ENCODE results near the gene RADIL. TPM values are rescaled to one million over a fixed set of nuclear protein-coding genes. Genes with fewer than 3 reads are reported as not detected.

Gene RADIL
- total RNA-seq, 4 donors from 2014 or later: 0.80 to 6.2 (median 1.7) TPM

DNA sequence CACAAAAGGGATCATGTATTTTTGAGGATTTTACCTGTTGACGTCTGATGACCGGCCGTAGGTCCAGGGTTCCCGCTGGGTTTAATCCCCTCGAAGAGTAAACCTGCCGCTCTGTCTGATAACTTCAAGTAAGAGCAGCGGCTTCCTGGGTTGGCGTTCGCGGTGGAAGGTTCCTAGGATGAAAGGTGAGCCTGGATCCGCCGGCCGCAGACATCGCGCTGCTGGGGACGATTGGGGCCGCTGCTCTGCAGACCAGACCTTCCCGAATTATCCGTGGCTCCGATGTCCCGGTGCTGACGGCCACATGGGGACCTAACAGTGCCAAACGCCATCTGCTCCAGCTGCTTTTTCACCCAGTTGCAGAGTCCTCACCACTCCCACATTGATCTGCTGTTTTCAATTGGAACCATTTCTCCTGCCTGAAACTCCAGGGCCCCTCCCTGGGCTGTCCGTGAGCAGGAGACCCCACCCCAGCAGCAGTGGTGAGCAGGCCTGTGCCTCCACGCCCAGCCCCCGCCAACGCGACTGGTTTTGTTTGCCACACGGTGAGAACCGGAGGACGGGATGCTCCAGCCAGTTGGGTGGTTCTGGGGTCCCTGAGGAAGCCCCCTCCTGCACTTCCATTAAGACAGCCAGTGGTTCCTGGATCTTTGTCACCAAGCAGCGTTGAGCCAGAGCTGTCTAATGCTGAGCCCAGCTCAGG, 120.3 kb downstream of the RADIL start:
- in situ Hi-C loops (cut with MboI; ENCODE audit: low pct_ligation_motif_present in 1 of 4, low pct_unique_long_range_greater_than_20kb in 1 of 4, low sequenced_read_pairs in 3 of 4): loop anchor here in 2 of 4 donors (25.0 kb wide), 1 partner anchor 151 kb away; no protein-coding TSS in a partner anchor

DNA sequence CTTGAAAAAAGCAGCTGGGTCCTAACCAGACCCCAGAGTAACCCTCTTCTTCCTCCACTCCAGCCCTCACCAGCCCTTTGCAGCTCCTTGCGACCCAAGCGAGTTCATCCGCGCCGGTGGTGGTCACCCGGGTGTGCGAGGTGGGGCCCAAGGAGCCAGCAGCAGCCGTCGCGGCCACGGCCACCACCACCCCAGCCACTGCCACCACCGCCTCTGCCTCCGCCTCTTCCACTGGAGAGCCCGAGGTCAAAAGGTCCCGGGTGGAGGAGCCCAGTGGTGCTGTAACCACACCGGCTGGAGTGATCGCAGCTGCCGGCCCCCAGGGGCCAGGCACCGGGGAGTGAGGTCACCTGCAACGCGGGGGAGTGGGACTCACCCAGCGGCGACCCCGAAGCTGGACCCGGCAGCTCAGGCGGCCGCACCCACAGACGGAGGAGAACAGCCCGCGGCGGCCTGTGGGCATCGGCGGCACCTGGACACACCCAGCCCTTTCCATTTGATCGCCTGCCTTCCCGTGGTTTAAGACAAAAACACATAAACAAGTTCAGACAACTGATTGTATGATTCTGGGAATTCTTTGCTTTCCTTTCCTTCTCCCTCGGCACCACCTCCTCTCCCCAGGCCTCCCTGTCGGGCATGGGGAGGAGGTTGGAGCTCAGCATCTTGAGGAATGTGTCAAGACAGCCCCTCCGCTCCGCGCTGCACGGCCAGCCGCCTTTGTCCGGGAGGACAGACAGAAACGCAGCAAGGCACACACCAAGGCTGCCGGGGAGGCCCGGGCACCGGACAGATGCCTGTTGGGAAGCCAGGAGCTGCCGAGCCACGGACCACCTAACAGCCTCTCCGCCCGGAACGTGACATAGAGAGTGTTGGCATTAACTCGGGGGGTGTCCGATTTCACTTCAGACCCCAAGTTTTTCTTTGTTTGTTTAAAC, 121.1 kb downstream of the RADIL start:
- no peak for DNase-seq
- WGBS, 2 donors (ENCODE audit: low coverage in 1 of 2): 88 to 95% methylated on average over 3 to 53 of the region's 54 CpGs
- in situ Hi-C loops (cut with MboI; ENCODE audit: low pct_ligation_motif_present in 1 of 4, low pct_unique_long_range_greater_than_20kb in 1 of 4, low sequenced_read_pairs in 3 of 4) (loop anchor here in 2 of 4 donors (25.0 kb wide), 1 partner anchor 150 kb away; no protein-coding TSS in a partner anchor), intact Hi-C loops (cut with DNase I; ENCODE audit: low total_unique reads) (no loop called here)
- no peaks in the 10 kb centered on the region for H3K9me3 ChIP-seq
- no peak overlapping the region for H3K27ac ChIP-seq
- peaks cover 0 to 55% (median 23%) of the 10 kb centered on the region in 4 donors for H3K36me3 ChIP-seq
- no peaks in the 10 kb centered on the region for H3K27me3 ChIP-seq
- H3K4me3 ChIP-seq: no peak overlapping the region
- TF ChIP-seq CTCF (IDR thresholded peaks at IDR 0.05) (no peak), POLR2A (IDR thresholded peaks at IDR 0.05) (no peak), POLR2AphosphoS5 (IDR thresholded peaks at IDR 0.05) (no peak), EP300 (IDR thresholded peaks at IDR 0.05; ENCODE audit: low read depth) (no peak)
- H3K4me1 ChIP-seq: peaks cover 0 to 15% (median 8%) of the 10 kb centered on the region in 4 donors

More for the DNA sequence above, 120.3 kb downstream of the RADIL start:
- Histone ChIP-seq H3K27me3 (no peaks in the 10 kb centered on the region), H3K9me3 (no peaks in the 10 kb centered on the region), H3K27ac (no peak overlapping the region), H3K4me1 (peaks cover 0 to 15% (median 8%) of the 10 kb centered on the region in 4 donors), H3K4me3 (no peak overlapping the region), H3K36me3 (peaks cover 0 to 48% (median 20%) of the 10 kb centered on the region in 4 donors)
- 94% methylated on average over 32 of the region's 32 CpGs; no CpG with 5 or more reads in 1 of the 2 donors for WGBS, 2 donors (ENCODE audit: low coverage in 1 of 2)
- DNase-seq: no peak
- intact Hi-C loops (cut with DNase I; ENCODE audit: low total_unique reads): no loop called here
- TF ChIP-seq POLR2AphosphoS5 (IDR thresholded peaks at IDR 0.05): no peak
- TF ChIP-seq EP300 (IDR thresholded peaks at IDR 0.05; ENCODE audit: low read depth): no peak
- no peak for TF ChIP-seq CTCF (IDR thresholded peaks at IDR 0.05)
- no peak for TF ChIP-seq POLR2A (IDR thresholded peaks at IDR 0.05)

DNA sequence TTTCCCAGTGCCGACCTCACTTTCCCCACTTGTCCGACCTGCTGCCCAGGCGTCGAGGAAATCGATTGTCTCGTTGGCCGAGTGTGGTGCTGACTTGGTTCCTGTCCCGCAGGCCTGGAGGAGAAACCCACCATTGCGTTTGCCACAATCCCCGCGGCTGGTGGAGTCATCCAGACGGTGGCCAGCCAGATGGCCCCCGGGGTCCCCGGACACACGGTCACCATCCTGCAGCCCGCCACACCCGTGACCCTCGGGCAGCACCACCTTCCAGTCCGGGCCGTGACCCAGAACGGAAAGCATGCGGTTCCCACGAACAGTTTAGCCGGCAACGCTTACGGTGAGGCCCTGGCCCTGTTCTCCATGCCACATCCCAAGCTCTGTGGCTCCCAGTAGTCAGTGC, 122.6 kb downstream of the RADIL start:
- in situ Hi-C loops (cut with MboI; ENCODE audit: low pct_ligation_motif_present in 1 of 4, low pct_unique_long_range_greater_than_20kb in 1 of 4, low sequenced_read_pairs in 3 of 4): loop anchor here in 2 of 4 donors (25.0 kb wide), 1 partner anchor 149 kb away; no protein-coding TSS in a partner anchor
- H3K36me3 ChIP-seq: peaks cover 0 to 60% (median 29%) of the 10 kb centered on the region in 4 donors
- intact Hi-C loops (cut with DNase I; ENCODE audit: low total_unique reads): no loop called here
- H3K9me3 ChIP-seq: no peaks in the 10 kb centered on the region
- no peak for DNase-seq
- peaks cover 0 to 15% (median 3%) of the 10 kb centered on the region in 4 donors for H3K4me1 ChIP-seq
- 95 to 98% methylated on average over 7 to 22 of the region's 26 CpGs for WGBS, 2 donors (ENCODE audit: low coverage in 1 of 2)
- H3K27me3 ChIP-seq: no peaks in the 10 kb centered on the region
- H3K4me3 ChIP-seq: no peak overlapping the region
- H3K27ac ChIP-seq: no peak overlapping the region
- TF ChIP-seq POLR2AphosphoS5 (IDR thresholded peaks at IDR 0.05) (no peak), CTCF (IDR thresholded peaks at IDR 0.05) (no peak), EP300 (IDR thresholded peaks at IDR 0.05; ENCODE audit: low read depth) (no peak), POLR2A (IDR thresholded peaks at IDR 0.05) (no peak)

- intact Hi-C loops (cut with DNase I; ENCODE audit: low total_unique reads): no loop called here
- DNase-seq: no peak
- Histone ChIP-seq H3K4me3 (no peak overlapping the region), H3K27me3 (no peaks in the 10 kb centered on the region), H3K36me3 (peaks cover 0 to 76% (median 33%) of the 10 kb centered on the region in 4 donors), H3K27ac (no peak overlapping the region), H3K4me1 (no peaks in the 10 kb centered on the region), H3K9me3 (no peaks in the 10 kb centered on the region)
- 96% methylated on average over 40 of the region's 40 CpGs; no CpG with 5 or more reads in 1 of the 2 donors for WGBS, 2 donors (ENCODE audit: low coverage in 1 of 2)
- TF ChIP-seq EP300 (IDR thresholded peaks at IDR 0.05; ENCODE audit: low read depth) (no peak), CTCF (IDR thresholded peaks at IDR 0.05) (no peak), POLR2A (IDR thresholded peaks at IDR 0.05) (no peak), POLR2AphosphoS5 (IDR thresholded peaks at IDR 0.05) (no peak)
- in situ Hi-C loops (cut with MboI; ENCODE audit: low pct_ligation_motif_present in 1 of 4, low pct_unique_long_range_greater_than_20kb in 1 of 4, low sequenced_read_pairs in 3 of 4): loop anchor here in 3 of 4 donors (10.0 to 25.0 kb wide), 2 partner anchors 114 to 147 kb away; no protein-coding TSS in a partner anchor
Observed at GRCh38 chr7:4759211-4759610, 124.3 kb downstream of the RADIL start.
